ENCODE results near the gene DEPDC4.

DEPDC4 gene

GRCh38 chr12:100200463-100201181 is 66.3 kb downstream of the DEPDC4 start, which contains the start of gene ACTR6:
Gene ACTR6, plus strand, starts transcription at chr12:100200815. Its CDS starts 37 bp downstream, at chr12:100200852.
- no peak within 1 kb of the TSS for H3K4ac ChIP-seq (ENCODE audit: low read depth, low read length)
- DNase-seq, result peak; percentile 98
- no peaks in the 10 kb centered on the region for H3K27me3 ChIP-seq (ENCODE audit: insufficient read depth, low read length, poor library complexity)
- H2BK15ac ChIP-seq (replicated peaks; ENCODE audit: low read depth), result no peak within 1 kb of the TSS
- peak within 1 kb of the TSS; percentile 84 for H3K4me3 ChIP-seq (ENCODE audit: low read length)
- no peaks in the 10 kb centered on the region for H3K4me1 ChIP-seq (ENCODE audit: control insufficient read depth, low read depth, low read length)
- WGBS (ENCODE audit: extremely low coverage, insufficient coverage, low lambda C conversion rate), result no CpG with 5 or more reads among the region's 38 CpGs
- H3K9ac ChIP-seq (ENCODE audit: low read length), result peak within 1 kb of the TSS; percentile 84
- no peak within 1 kb of the TSS for H3K27ac ChIP-seq (ENCODE audit: low read depth, low read length)
- peak within 1 kb of the TSS; percentile 89 for H3K56ac ChIP-seq (ENCODE audit: low read length)
- H3K18ac ChIP-seq (ENCODE audit: low read length), result peak within 1 kb of the TSS; percentile 61
- no peak within 1 kb of the TSS for H2BK5ac ChIP-seq (ENCODE audit: low read length)
- H4K8ac ChIP-seq (ENCODE audit: low read depth, low read length), result no peak within 1 kb of the TSS
- H4K5ac ChIP-seq (ENCODE audit: low read length), result no peak within 1 kb of the TSS
- no peak within 1 kb of the TSS for H2BK120ac ChIP-seq (ENCODE audit: low read depth, low read length)
- H3K23ac ChIP-seq (ENCODE audit: low read length), result peak within 1 kb of the TSS; percentile 45
- H3K79me2 ChIP-seq (ENCODE audit: control insufficient read depth, insufficient read depth, low read length), result peaks cover 5% of the 10 kb centered on the region
- no peak within 1 kb of the TSS for H2AK5ac ChIP-seq (ENCODE audit: low read length)
- H3K36me3 ChIP-seq (ENCODE audit: control insufficient read depth, insufficient read depth, low read length), result no peaks in the 10 kb centered on the region
- H3K4me2 ChIP-seq (ENCODE audit: low read length), result peak within 1 kb of the TSS; percentile 84
- no peaks in the 10 kb centered on the region for H3K79me1 ChIP-seq (ENCODE audit: low read length)

GRCh38 chr12:100199347-100200149 is 67.3 kb downstream of the DEPDC4 start:
- H3K9ac ChIP-seq (ENCODE audit: low read length), result peak overlapping the region; percentile 79
- H3K36me3 ChIP-seq (ENCODE audit: control insufficient read depth, insufficient read depth, low read length), result no peaks in the 10 kb centered on the region
- no peak overlapping the region for H3K27ac ChIP-seq (ENCODE audit: low read depth, low read length)
- H3K4me1 ChIP-seq (ENCODE audit: control insufficient read depth, low read depth, low read length), result no peaks in the 10 kb centered on the region
- H4K5ac ChIP-seq (ENCODE audit: low read length), result no peak overlapping the region
- H4K8ac ChIP-seq (ENCODE audit: low read depth, low read length), result no peak overlapping the region
- peak overlapping the region; percentile 39 for H3K4me2 ChIP-seq (ENCODE audit: low read length)
- H2BK5ac ChIP-seq (ENCODE audit: low read length), result no peak overlapping the region
- peak; percentile 79 for DNase-seq
- no peak overlapping the region for H2AK5ac ChIP-seq (ENCODE audit: low read length)
- peak overlapping the region; percentile 61 for H3K18ac ChIP-seq (ENCODE audit: low read length)
- H3K56ac ChIP-seq (ENCODE audit: low read length), result peak overlapping the region; percentile 89
- peak overlapping the region; percentile 57 for H3K4me3 ChIP-seq (ENCODE audit: low read length)
- H3K23ac ChIP-seq (ENCODE audit: low read length), result peak overlapping the region; percentile 45
- WGBS (ENCODE audit: extremely low coverage, insufficient coverage, low lambda C conversion rate), result no CpG with 5 or more reads among the region's 79 CpGs
- H3K79me2 ChIP-seq (ENCODE audit: control insufficient read depth, insufficient read depth, low read length), result peaks cover 5% of the 10 kb centered on the region
- H2BK15ac ChIP-seq (replicated peaks; ENCODE audit: low read depth), result no peak overlapping the region
- no peak overlapping the region for H3K4ac ChIP-seq (ENCODE audit: low read depth, low read length)
- H3K79me1 ChIP-seq (ENCODE audit: low read length), result no peaks in the 10 kb centered on the region
- no peak overlapping the region for H2BK120ac ChIP-seq (ENCODE audit: low read depth, low read length)
- no peaks in the 10 kb centered on the region for H3K27me3 ChIP-seq (ENCODE audit: insufficient read depth, low read length, poor library complexity)

GRCh38 chr12:100199023-100199346 is 67.9 kb downstream of the DEPDC4 start:
- Histone ChIP-seq H2BK120ac (ENCODE audit: low read depth, low read length) (no peak overlapping the region), H3K18ac (ENCODE audit: low read length) (no peak overlapping the region), H3K27me3 (ENCODE audit: insufficient read depth, low read length, poor library complexity) (no peaks in the 10 kb centered on the region), H3K9ac (ENCODE audit: low read length) (peak overlapping the region; percentile 79), H3K79me1 (ENCODE audit: low read length) (no peaks in the 10 kb centered on the region), H3K27ac (ENCODE audit: low read depth, low read length) (no peak overlapping the region), H3K4me3 (ENCODE audit: low read length) (no peak overlapping the region), H2BK5ac (ENCODE audit: low read length) (no peak overlapping the region), H2BK15ac (replicated peaks; ENCODE audit: low read depth) (no peak overlapping the region), H4K8ac (ENCODE audit: low read depth, low read length) (no peak overlapping the region), H3K4me1 (ENCODE audit: control insufficient read depth, low read depth, low read length) (no peaks in the 10 kb centered on the region), H2AK5ac (ENCODE audit: low read length) (no peak overlapping the region), H3K23ac (ENCODE audit: low read length) (no peak overlapping the region), H3K79me2 (ENCODE audit: control insufficient read depth, insufficient read depth, low read length) (peaks cover 5% of the 10 kb centered on the region), H4K5ac (ENCODE audit: low read length) (no peak overlapping the region), H3K36me3 (ENCODE audit: control insufficient read depth, insufficient read depth, low read length) (no peaks in the 10 kb centered on the region), H3K4me2 (ENCODE audit: low read length) (peak overlapping the region; percentile 39), H3K56ac (ENCODE audit: low read length) (peak overlapping the region; percentile 89), H3K4ac (ENCODE audit: low read depth, low read length) (no peak overlapping the region)
- no peak for DNase-seq
- WGBS (ENCODE audit: extremely low coverage, insufficient coverage, low lambda C conversion rate), result no CpG with 5 or more reads among the region's 6 CpGs

- no peaks in the 10 kb centered on the region for H3K27me3 ChIP-seq (ENCODE audit: insufficient read depth, low read length, poor library complexity)
- no peak overlapping the region for H3K27ac ChIP-seq (ENCODE audit: low read depth, low read length)
- no peaks in the 10 kb centered on the region for H3K4me1 ChIP-seq (ENCODE audit: control insufficient read depth, low read depth, low read length)
- no peak overlapping the region for H3K56ac ChIP-seq (ENCODE audit: low read length)
- WGBS (ENCODE audit: extremely low coverage, insufficient coverage, low lambda C conversion rate), result no CpG with 5 or more reads among the region's 4 CpGs
- H4K5ac ChIP-seq (ENCODE audit: low read length), result no peak overlapping the region
- no peak overlapping the region for H3K23ac ChIP-seq (ENCODE audit: low read length)
- no peak overlapping the region for H3K4me2 ChIP-seq (ENCODE audit: low read length)
- no peak overlapping the region for H3K4me3 ChIP-seq (ENCODE audit: low read length)
- H3K9ac ChIP-seq (ENCODE audit: low read length), result no peak overlapping the region
- no peaks in the 10 kb centered on the region for H3K36me3 ChIP-seq (ENCODE audit: control insufficient read depth, insufficient read depth, low read length)
- no peak overlapping the region for H2BK5ac ChIP-seq (ENCODE audit: low read length)
- H3K79me2 ChIP-seq (ENCODE audit: control insufficient read depth, insufficient read depth, low read length), result peaks cover 5% of the 10 kb centered on the region
- no peak for DNase-seq
- H2BK15ac ChIP-seq (replicated peaks; ENCODE audit: low read depth), result no peak overlapping the region
- H4K8ac ChIP-seq (ENCODE audit: low read depth, low read length), result no peak overlapping the region
- no peaks in the 10 kb centered on the region for H3K79me1 ChIP-seq (ENCODE audit: low read length)
- no peak overlapping the region for H2AK5ac ChIP-seq (ENCODE audit: low read length)
- no peak overlapping the region for H3K18ac ChIP-seq (ENCODE audit: low read length)
- H3K4ac ChIP-seq (ENCODE audit: low read depth, low read length), result no peak overlapping the region
- H2BK120ac ChIP-seq (ENCODE audit: low read depth, low read length), result no peak overlapping the region
These were observed 69.4 kb downstream of the DEPDC4 start for GRCh38 chr12:100197486-100197885.

- no peak overlapping the region for H3K27ac ChIP-seq (ENCODE audit: low read depth, low read length)
- H3K79me2 ChIP-seq (ENCODE audit: control insufficient read depth, insufficient read depth, low read length), result no peaks in the 10 kb centered on the region
- no peaks in the 10 kb centered on the region for H3K27me3 ChIP-seq (ENCODE audit: insufficient read depth, low read length, poor library complexity)
- H3K4me2 ChIP-seq (ENCODE audit: low read length), result no peak overlapping the region
- no peak overlapping the region for H3K56ac ChIP-seq (ENCODE audit: low read length)
- H2BK15ac ChIP-seq (replicated peaks; ENCODE audit: low read depth), result no peak overlapping the region
- no peak overlapping the region for H3K4ac ChIP-seq (ENCODE audit: low read depth, low read length)
- H3K23ac ChIP-seq (ENCODE audit: low read length), result no peak overlapping the region
- no peak overlapping the region for H3K4me3 ChIP-seq (ENCODE audit: low read length)
- WGBS (ENCODE audit: extremely low coverage, insufficient coverage, low lambda C conversion rate), result no CpG with 5 or more reads among the region's 1 CpG
- no peak overlapping the region for H4K8ac ChIP-seq (ENCODE audit: low read depth, low read length)
- H2AK5ac ChIP-seq (ENCODE audit: low read length), result no peak overlapping the region
- no peak overlapping the region for H3K18ac ChIP-seq (ENCODE audit: low read length)
- no peak for DNase-seq
- no peaks in the 10 kb centered on the region for H3K79me1 ChIP-seq (ENCODE audit: low read length)
- no peak overlapping the region for H2BK120ac ChIP-seq (ENCODE audit: low read depth, low read length)
- no peak overlapping the region for H3K9ac ChIP-seq (ENCODE audit: low read length)
- no peak overlapping the region for H4K5ac ChIP-seq (ENCODE audit: low read length)
- H3K36me3 ChIP-seq (ENCODE audit: control insufficient read depth, insufficient read depth, low read length), result no peaks in the 10 kb centered on the region
- H2BK5ac ChIP-seq (ENCODE audit: low read length), result no peak overlapping the region
- no peaks in the 10 kb centered on the region for H3K4me1 ChIP-seq (ENCODE audit: control insufficient read depth, low read depth, low read length)
These were observed 73.8 kb downstream of the DEPDC4 start for GRCh38 chr12:100193085-100193484.
